ENCODE measurements around the gene POLD1. TPM values are rescaled to one million over a fixed set of nuclear protein-coding genes. Genes with fewer than 3 reads are reported as not detected.

POLD1 gene
- total RNA-seq, 1 donor from 2014 or later, result 19.8 TPM

- Histone ChIP-seq H3K9ac (ENCODE audit: low read depth in 1 of 3, low read length in 3 of 3) (no peak overlapping the region), H3K4me3 (ENCODE audit: low read length in 3 of 3) (no peak overlapping the region), H3K27ac (ENCODE audit: low read depth, low read length) (no peak overlapping the region), H3K4me1 (ENCODE audit: control insufficient read depth in 3 of 3, insufficient read depth in 3 of 3, low read length in 3 of 3) (peaks cover 9 to 44% (median 15%) of the 10 kb centered on the region in 3 donors), H3K36me3 (ENCODE audit: control insufficient read depth in 3 of 3, insufficient read depth in 3 of 3, low read length in 3 of 3) (peaks cover 5 to 42% (median 32%) of the 10 kb centered on the region in 3 donors), H3K27me3 (ENCODE audit: control insufficient read depth in 3 of 3, insufficient read depth in 3 of 3, low read length in 3 of 3) (peaks cover 18 to 26% (median 22%) of the 10 kb centered on the region in 3 donors), H3K9me3 (ENCODE audit: control insufficient read depth in 3 of 3, low read length in 3 of 3) (no peaks in the 10 kb centered on the region)
Observed at GRCh38 chr19:50461066-50461875, 77.1 kb downstream of the POLD1 start.

- peaks cover 16 to 48% (median 21%) of the 10 kb centered on the region in 3 donors for H3K4me1 ChIP-seq (ENCODE audit: control insufficient read depth in 3 of 3, insufficient read depth in 3 of 3, low read length in 3 of 3)
- H3K9me3 ChIP-seq (ENCODE audit: control insufficient read depth in 3 of 3, low read length in 3 of 3), result no peaks in the 10 kb centered on the region
- H3K9ac ChIP-seq (ENCODE audit: low read depth in 1 of 3, low read length in 3 of 3), result no peak overlapping the region
- H3K36me3 ChIP-seq (ENCODE audit: control insufficient read depth in 3 of 3, insufficient read depth in 3 of 3, low read length in 3 of 3), result peaks cover 0 to 32% (median 23%) of the 10 kb centered on the region in 3 donors
- H3K27ac ChIP-seq (ENCODE audit: low read depth, low read length), result no peak overlapping the region
- no peak overlapping the region for H3K4me3 ChIP-seq (ENCODE audit: low read length in 3 of 3)
- H3K27me3 ChIP-seq (ENCODE audit: control insufficient read depth in 3 of 3, insufficient read depth in 3 of 3, low read length in 3 of 3), result peaks cover 9 to 17% (median 16%) of the 10 kb centered on the region in 3 donors
Observed at GRCh38 chr19:50462970-50463369, 78.8 kb downstream of the POLD1 start.

- Histone ChIP-seq H3K4me1 (ENCODE audit: control insufficient read depth in 3 of 3, insufficient read depth in 3 of 3, low read length in 3 of 3) (peaks cover 18 to 53% (median 28%) of the 10 kb centered on the region in 3 donors), H3K27ac (ENCODE audit: low read depth, low read length) (peak overlapping the region; percentile 47), H3K9me3 (ENCODE audit: control insufficient read depth in 3 of 3, low read length in 3 of 3) (no peaks in the 10 kb centered on the region), H3K27me3 (ENCODE audit: control insufficient read depth in 3 of 3, insufficient read depth in 3 of 3, low read length in 3 of 3) (peaks cover 3 to 13% (median 9%) of the 10 kb centered on the region in 3 donors), H3K36me3 (ENCODE audit: control insufficient read depth in 3 of 3, insufficient read depth in 3 of 3, low read length in 3 of 3) (peaks cover 0 to 26% (median 23%) of the 10 kb centered on the region in 3 donors), H3K9ac (ENCODE audit: low read depth in 1 of 3, low read length in 3 of 3) (no peak overlapping the region), H3K4me3 (ENCODE audit: low read length in 3 of 3) (no peak overlapping the region)
Observed at GRCh38 chr19:50464348-50464747, 80.2 kb downstream of the POLD1 start.

GRCh38 chr19:50465000-50465399 is 80.9 kb downstream of the POLD1 start:
- H3K27ac ChIP-seq (ENCODE audit: low read depth, low read length), result peak overlapping the region; percentile 47
- peak overlapping the region in 1 of 3 donors; percentile 50 for H3K9ac ChIP-seq (ENCODE audit: low read depth in 1 of 3, low read length in 3 of 3)
- peaks cover under 1 to 11% (median 7%) of the 10 kb centered on the region in 3 donors for H3K27me3 ChIP-seq (ENCODE audit: control insufficient read depth in 3 of 3, insufficient read depth in 3 of 3, low read length in 3 of 3)
- H3K9me3 ChIP-seq (ENCODE audit: control insufficient read depth in 3 of 3, low read length in 3 of 3), result no peaks in the 10 kb centered on the region
- peaks cover 18 to 54% (median 28%) of the 10 kb centered on the region in 3 donors for H3K4me1 ChIP-seq (ENCODE audit: control insufficient read depth in 3 of 3, insufficient read depth in 3 of 3, low read length in 3 of 3)
- no peak overlapping the region for H3K4me3 ChIP-seq (ENCODE audit: low read length in 3 of 3)
- peaks cover 0 to 26% (median 23%) of the 10 kb centered on the region in 3 donors for H3K36me3 ChIP-seq (ENCODE audit: control insufficient read depth in 3 of 3, insufficient read depth in 3 of 3, low read length in 3 of 3)

GRCh38 chr19:50465986-50466705 is 82.0 kb downstream of the POLD1 start:
- Histone ChIP-seq H3K27me3 (ENCODE audit: control insufficient read depth in 3 of 3, insufficient read depth in 3 of 3, low read length in 3 of 3) (peaks cover 0 to 7% (median 0%) of the 10 kb centered on the region in 3 donors), H3K4me1 (ENCODE audit: control insufficient read depth in 3 of 3, insufficient read depth in 3 of 3, low read length in 3 of 3) (peaks cover 18 to 54% (median 26%) of the 10 kb centered on the region in 3 donors), H3K9ac (ENCODE audit: low read depth in 1 of 3, low read length in 3 of 3) (peak overlapping the region in 2 of 3 donors; percentile 45 to 62), H3K4me3 (ENCODE audit: low read length in 3 of 3) (peak overlapping the region in 2 of 3 donors; percentile 27 to 41), H3K36me3 (ENCODE audit: control insufficient read depth in 3 of 3, insufficient read depth in 3 of 3, low read length in 3 of 3) (peaks cover 0 to 23% (median 23%) of the 10 kb centered on the region in 3 donors), H3K9me3 (ENCODE audit: control insufficient read depth in 3 of 3, low read length in 3 of 3) (no peaks in the 10 kb centered on the region), H3K27ac (ENCODE audit: low read depth, low read length) (peak overlapping the region; percentile 92)

- Histone ChIP-seq H3K36me3 (ENCODE audit: control insufficient read depth in 3 of 3, insufficient read depth in 3 of 3, low read length in 3 of 3) (peaks cover 0 to 19% (median 19%) of the 10 kb centered on the region in 3 donors), H3K27ac (ENCODE audit: low read depth, low read length) (peak overlapping the region; percentile 92), H3K9ac (ENCODE audit: low read depth in 1 of 3, low read length in 3 of 3) (peak overlapping the region in 2 of 3 donors; percentile 23 to 33), H3K27me3 (ENCODE audit: control insufficient read depth in 3 of 3, insufficient read depth in 3 of 3, low read length in 3 of 3) (peaks cover 0 to 2% (median 0%) of the 10 kb centered on the region in 3 donors), H3K4me1 (ENCODE audit: control insufficient read depth in 3 of 3, insufficient read depth in 3 of 3, low read length in 3 of 3) (peaks cover 18 to 49% (median 26%) of the 10 kb centered on the region in 3 donors), H3K9me3 (ENCODE audit: control insufficient read depth in 3 of 3, low read length in 3 of 3) (no peaks in the 10 kb centered on the region), H3K4me3 (ENCODE audit: low read length in 3 of 3) (no peak overlapping the region)
Observed at GRCh38 chr19:50466706-50467039, 82.5 kb downstream of the POLD1 start.

- no peak overlapping the region for H3K4me3 ChIP-seq (ENCODE audit: low read length in 3 of 3)
- H3K27me3 ChIP-seq (ENCODE audit: control insufficient read depth in 3 of 3, insufficient read depth in 3 of 3, low read length in 3 of 3), result no peaks in the 10 kb centered on the region
- no peaks in the 10 kb centered on the region for H3K9me3 ChIP-seq (ENCODE audit: control insufficient read depth in 3 of 3, low read length in 3 of 3)
- peaks cover 18 to 47% (median 26%) of the 10 kb centered on the region in 3 donors for H3K4me1 ChIP-seq (ENCODE audit: control insufficient read depth in 3 of 3, insufficient read depth in 3 of 3, low read length in 3 of 3)
- H3K27ac ChIP-seq (ENCODE audit: low read depth, low read length), result peak overlapping the region; percentile 92
- H3K9ac ChIP-seq (ENCODE audit: low read depth in 1 of 3, low read length in 3 of 3), result no peak overlapping the region
- H3K36me3 ChIP-seq (ENCODE audit: control insufficient read depth in 3 of 3, insufficient read depth in 3 of 3, low read length in 3 of 3), result peaks cover 0 to 16% (median 16%) of the 10 kb centered on the region in 3 donors
Observed at GRCh38 chr19:50467566-50467965, 83.4 kb downstream of the POLD1 start.

Other genes with a start within 250 kb of the POLD1 start
- gene IZUMO2, start 221.1 kb upstream of the POLD1 start, total RNA-seq, result not detected
- 30.3 TPM for gene MYH14, start 180.7 kb upstream of the POLD1 start, total RNA-seq
- gene KCNC3, start 55.0 kb upstream of the POLD1 start, total RNA-seq, result under 0.01 TPM
- not detected for gene NAPSA, start 18.7 kb upstream of the POLD1 start, total RNA-seq
- 32.9 TPM for gene NR1H2, start 7.9 kb upstream of the POLD1 start, total RNA-seq
- under 0.01 TPM for gene SPIB, start 34.6 kb downstream of the POLD1 start, total RNA-seq
- 119 TPM for gene MYBPC2, start 48.5 kb downstream of the POLD1 start, total RNA-seq
- 29.2 TPM for gene EMC10, start 92.2 kb downstream of the POLD1 start, total RNA-seq
- gene GARIN5A, start 92.5 kb downstream of the POLD1 start, total RNA-seq, result 0.52 TPM
- 13.0 TPM for gene JOSD2, start 126.8 kb downstream of the POLD1 start, total RNA-seq
- not detected for gene ASPDH, start 129.6 kb downstream of the POLD1 start, total RNA-seq
- gene LRRC4B, start 184.1 kb downstream of the POLD1 start, total RNA-seq, result 5.2 TPM

Data from skeletal muscle tissue (tissue), 4 donors.